Rectal smooth muscle tissue (tissue), 1 donor: ENCODE measurements around the gene OR56A3.

Source experiments
- H3K27ac ChIP-seq: one replicate; pipeline ENCODE4 v1.7.0; 2013; ENCODE audit warnings: low read depth, low read length, inconsistent platforms
- H3K27me3 ChIP-seq: one replicate; pipeline ENCODE4 v1.7.0; 2013; ENCODE audit warnings: low read length; ENCODE audit not compliant: control insufficient read depth, insufficient read depth
- H3K36me3 ChIP-seq: one replicate; pipeline ENCODE4 v1.7.0; 2013; ENCODE audit warnings: low read length; ENCODE audit not compliant: control insufficient read depth, insufficient read depth
- H3K4me1 ChIP-seq: one replicate; pipeline ENCODE4 v1.7.0; 2013; ENCODE audit warnings: low read length; ENCODE audit not compliant: control insufficient read depth, insufficient read depth
- H3K4me3 ChIP-seq: one replicate; pipeline ENCODE4 v1.7.0; 2013; ENCODE audit warnings: low read length
- H3K9ac ChIP-seq: one replicate; pipeline ENCODE4 v1.7.0; 2013; ENCODE audit warnings: low read length

OR56A3 gene

DNA sequence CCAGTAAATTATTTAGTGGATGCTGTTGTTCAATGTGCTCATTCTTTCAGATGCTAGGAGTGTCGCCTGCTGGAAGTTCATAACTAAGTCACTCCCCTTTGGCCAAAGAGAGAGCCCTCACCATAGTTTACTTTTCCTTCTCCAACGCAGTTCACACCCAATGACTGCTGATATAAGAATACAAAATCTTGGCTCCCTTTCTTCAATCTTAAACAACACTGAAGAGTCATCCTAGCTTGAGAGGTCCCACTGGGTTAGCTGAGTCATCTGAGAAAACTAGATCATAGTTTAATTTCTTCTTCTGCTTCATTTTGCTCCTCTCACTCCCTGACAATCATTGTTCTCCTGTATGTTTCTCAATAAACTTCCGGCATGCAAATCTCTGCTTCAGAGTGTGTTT, 50.1 kb downstream of the OR56A3 start:
- Histone ChIP-seq H3K4me3 (no peak overlapping the region), H3K27me3 (no peaks in the 10 kb centered on the region), H3K9ac (no peak overlapping the region), H3K36me3 (no peaks in the 10 kb centered on the region), H3K4me1 (no peaks in the 10 kb centered on the region), H3K27ac (no peak overlapping the region)

DNA sequence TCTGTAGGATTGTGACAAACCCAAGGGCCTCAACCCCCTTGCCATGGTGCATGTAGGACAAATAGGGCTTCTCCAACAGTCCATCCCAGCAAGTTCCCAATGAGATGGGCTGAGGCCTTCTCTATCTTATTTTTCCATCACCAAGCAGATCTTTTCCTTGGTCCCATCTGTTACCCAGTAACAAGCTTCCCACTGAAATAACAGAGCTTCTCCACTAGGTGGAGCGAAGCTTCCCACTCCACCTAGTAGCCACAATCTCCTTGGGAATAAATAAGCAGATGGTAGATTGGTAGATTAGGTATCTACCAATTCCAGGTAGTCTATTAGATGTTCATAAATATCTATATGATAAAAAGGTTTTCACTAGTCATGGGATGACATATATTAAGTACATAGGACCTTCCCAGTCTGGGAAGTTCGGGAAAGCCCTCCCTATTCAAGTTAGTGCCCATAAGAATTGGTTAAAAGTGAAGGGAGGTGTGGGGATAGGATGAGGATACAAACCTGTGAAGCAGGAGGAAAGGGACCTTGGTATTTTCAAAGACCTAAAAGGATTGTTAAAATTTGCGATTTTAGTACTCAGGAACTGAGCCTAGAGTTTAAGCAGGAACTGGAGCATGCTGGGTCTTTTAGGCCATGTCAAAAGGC, 50.7 kb downstream of the OR56A3 start:
- Histone ChIP-seq H3K36me3 (no peaks in the 10 kb centered on the region), H3K27ac (no peak overlapping the region), H3K4me3 (no peak overlapping the region), H3K4me1 (no peaks in the 10 kb centered on the region), H3K27me3 (no peaks in the 10 kb centered on the region), H3K9ac (no peak overlapping the region)

- Histone ChIP-seq H3K9ac (no peak overlapping the region), H3K36me3 (no peaks in the 10 kb centered on the region), H3K27ac (no peak overlapping the region), H3K4me1 (no peaks in the 10 kb centered on the region), H3K4me3 (no peak overlapping the region), H3K27me3 (no peaks in the 10 kb centered on the region)
Observed at GRCh38 chr11:5994791-5995190, 52.7 kb downstream of the OR56A3 start.
